NCI-H1417 treated with DMSO at 0.1 percent for 48 hours (cell line): Measurements from ENCODE around the gene NOD1.
A peak's percentile ranks its signal among the peaks of the same experiment; 100 is the strongest.
"Not testable (repeated sequence)": the region's sequence is repeated elsewhere in the genome, so short reads cannot be mapped to it uniquely, and the experiment has no call there.

Source experiments
- DNase-seq: peaks from one replicate; lab custom pipeline; 2025; lab: John Stamatoyannopoulos, UW

NOD1 gene

DNA sequence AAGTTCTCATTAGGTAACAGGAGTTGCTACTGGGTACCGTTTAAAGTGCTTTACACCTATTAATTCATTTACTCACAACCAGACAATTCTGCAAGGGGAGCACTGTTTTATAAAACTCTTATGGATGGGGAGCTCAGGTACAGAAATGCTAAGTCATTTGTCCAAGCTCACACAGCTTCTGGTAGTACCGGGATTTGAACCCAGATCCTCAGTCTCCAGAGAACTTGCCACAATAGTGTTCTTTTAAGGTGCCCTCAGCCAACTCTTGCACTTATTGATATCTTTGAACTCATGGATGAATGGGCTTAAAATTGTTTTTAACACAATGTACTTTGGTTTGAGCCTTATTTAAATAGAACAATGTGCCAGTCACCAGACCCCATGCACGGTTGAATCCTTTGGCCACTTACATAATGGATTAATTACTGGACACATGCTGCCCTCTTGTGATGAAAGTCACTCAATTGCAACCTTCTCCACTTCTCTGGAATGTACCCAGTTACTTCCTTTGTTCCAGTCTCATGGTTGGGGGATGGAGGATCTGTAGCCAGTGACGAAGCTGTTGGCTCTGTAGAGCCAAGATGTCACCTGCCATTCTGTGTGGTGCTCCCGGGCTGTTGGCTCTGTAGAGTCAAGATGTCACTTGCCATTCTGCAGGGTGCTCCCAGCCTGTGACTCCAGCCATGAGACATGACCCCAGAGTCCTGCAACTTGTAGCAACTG, 65.6 kb downstream of the NOD1 start:
- peak; percentile 17 for DNase-seq

DNA sequence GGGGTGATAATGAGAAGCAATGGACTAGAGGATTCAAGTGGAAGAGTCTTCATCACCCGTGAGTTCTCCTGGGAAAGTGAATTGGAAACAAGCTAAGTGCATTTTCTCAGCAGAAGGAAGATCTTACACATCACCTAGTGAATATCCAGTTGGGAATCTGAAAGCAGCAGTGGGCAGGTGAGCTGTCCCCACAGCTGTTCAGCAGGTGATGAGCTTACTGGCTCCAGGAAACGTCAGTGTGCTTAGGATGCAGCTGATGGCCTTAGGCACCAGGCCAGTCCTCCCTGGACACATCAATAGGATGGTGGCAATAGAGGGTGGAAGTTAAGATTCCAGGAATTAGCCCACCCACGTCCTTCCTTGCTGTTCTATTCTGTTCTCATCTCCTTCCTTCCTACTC, 66.7 kb downstream of the NOD1 start:
- DNase-seq: no peak

DNA sequence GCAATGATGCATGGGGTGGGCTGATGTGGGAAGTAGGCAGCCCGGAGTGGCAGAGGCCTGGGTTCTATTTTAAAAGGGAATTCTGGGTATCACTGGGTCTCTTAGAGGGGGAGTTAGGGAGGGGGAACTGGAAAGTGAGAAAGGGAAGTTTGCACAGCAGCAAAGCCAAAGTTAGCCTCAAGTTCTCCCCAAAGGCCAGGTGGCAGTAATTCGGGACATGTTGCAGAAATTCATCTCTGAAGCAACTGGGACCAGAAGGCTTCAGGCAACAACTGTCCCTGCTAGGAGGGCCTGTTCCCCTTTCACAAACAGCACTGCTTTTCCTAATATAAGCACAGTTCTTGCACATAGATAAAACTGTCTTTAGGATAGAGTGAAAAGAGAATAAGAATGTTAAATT, 67.4 kb downstream of the NOD1 start:
- no peak for DNase-seq

DNA sequence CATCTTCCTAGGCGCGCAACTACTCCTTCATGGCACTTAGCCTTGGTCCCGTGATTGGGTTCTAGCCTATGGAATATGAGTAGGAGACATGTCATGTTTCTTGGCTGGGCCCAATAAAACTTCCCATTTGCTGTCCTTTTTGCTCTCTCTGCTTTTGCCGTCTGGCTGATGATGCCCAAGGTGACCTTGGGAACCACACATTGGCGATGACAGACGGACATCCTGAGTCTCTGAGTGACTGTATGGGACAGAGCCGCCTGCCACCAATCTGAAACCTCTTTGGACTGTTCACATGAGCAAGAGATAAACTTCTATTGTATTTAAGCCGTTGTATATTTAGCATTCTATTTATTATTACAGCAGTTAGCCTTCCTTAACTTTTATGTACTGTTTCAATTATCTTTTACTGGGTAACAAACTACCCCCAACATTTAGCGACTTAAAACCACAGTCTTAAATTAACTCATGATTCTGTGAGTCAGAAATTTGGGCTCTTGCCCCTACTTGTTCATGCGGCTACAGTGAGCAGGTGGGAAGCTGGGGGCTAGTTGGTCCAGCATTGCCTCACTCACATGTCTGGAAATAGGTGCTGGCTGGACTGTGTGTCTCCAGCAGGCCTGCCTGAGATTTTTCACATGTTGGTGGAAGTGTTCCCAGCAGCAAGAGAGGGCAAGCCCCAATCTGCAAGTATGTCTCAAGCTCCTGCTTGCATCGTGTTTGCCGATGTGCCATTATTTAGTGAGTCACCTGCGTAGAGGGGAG, 71.7 kb downstream of the NOD1 start:
- no peak for DNase-seq

DNA sequence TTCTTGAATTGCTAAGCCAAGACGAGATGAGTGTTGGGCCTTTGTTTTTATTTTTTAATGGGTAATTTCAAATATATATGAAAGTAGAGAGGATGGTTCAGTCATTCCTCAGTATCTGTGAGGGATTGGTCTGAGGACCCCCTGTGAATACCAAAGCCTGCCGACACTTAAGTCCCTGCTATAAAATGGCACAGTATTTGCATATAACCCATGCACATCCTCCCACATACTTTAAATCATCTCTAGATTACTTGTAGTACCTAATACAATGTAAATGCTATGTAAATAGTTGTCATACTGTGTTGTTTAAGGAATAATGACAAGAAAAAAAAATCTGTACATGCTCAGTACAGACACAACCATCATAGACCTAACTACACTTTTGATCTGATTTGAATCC, 73.4 kb downstream of the NOD1 start:
- DNase-seq: no peak

DNA sequence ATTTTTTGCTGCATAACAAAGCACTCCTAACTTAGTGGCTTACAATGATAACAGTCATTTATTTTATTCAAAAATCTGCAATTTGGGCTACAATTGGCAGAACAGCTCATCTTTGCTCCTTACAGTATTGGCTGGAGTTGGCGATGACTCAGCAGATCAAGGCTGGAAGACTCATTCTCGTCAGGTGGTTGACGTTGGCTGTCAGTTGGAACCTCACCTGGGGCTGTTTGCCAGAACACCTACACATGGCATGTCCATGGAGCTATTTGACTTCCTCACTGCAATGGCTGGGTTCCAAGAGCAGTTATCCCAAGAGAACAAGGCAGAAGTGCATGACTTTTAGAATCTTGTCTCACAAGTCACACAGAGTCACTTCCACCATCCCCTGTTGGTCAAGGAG, 75.1 kb downstream of the NOD1 start:
- DNase-seq: no peak

DNA sequence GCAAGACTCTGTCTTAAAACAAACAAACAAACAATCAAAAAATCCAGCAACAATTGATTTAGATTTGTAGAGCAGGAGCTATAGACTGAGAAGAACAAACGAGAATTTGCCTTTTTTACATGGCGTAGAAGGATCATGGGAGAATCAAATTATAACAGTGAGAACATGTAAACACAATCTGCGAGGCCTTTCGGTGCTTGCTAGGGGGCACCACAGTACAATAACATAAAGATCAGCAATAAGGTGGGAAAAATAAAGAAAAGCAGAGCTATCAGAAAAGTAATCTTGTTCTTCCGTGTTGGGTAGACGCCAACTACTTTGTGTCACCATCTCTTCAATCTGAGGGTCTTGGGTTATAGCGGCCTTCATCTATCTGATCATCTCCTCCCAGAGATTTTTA, 82.2 kb downstream of the NOD1 start:
- DNase-seq: no peak

DNA sequence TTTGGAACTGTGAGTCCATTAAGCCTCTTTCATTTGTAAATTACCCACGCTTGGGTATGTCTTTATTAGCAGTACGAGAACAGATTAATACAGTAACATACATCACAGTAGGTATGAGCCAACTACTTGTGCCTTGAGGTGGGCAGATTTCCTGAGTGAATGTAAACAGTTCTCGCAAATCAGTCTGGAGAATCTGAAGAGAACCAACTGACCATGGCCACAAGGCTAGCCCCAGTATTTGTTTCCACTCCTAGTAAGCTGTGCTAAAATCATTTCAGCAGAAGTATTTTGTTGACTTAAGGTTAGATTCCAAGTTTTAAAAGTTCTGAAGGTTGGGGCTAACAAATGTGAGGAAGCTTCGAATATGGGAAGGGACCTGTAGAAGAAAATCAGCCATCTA, 82.9 kb downstream of the NOD1 start:
- no peak for DNase-seq

DNA sequence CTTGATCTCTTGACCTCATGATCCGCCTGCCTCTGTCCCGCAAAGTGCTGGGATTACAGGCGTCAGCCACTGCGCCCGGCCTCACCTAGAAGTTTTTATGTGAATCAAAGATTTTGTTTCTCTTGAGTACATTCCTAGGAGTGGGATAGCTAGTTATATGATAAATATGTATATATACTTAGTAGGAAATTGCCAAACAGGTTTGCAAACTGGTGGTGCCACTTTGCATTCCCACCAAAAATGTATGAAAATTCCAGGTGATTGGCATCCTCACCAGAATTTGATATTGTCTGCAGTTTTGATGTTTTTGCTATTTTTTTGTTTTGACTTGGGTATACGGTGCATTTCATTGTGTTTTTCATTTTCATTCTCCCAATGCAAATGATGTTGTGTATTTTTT, 86.8 kb downstream of the NOD1 start:
- DNase-seq: no peak

DNA sequence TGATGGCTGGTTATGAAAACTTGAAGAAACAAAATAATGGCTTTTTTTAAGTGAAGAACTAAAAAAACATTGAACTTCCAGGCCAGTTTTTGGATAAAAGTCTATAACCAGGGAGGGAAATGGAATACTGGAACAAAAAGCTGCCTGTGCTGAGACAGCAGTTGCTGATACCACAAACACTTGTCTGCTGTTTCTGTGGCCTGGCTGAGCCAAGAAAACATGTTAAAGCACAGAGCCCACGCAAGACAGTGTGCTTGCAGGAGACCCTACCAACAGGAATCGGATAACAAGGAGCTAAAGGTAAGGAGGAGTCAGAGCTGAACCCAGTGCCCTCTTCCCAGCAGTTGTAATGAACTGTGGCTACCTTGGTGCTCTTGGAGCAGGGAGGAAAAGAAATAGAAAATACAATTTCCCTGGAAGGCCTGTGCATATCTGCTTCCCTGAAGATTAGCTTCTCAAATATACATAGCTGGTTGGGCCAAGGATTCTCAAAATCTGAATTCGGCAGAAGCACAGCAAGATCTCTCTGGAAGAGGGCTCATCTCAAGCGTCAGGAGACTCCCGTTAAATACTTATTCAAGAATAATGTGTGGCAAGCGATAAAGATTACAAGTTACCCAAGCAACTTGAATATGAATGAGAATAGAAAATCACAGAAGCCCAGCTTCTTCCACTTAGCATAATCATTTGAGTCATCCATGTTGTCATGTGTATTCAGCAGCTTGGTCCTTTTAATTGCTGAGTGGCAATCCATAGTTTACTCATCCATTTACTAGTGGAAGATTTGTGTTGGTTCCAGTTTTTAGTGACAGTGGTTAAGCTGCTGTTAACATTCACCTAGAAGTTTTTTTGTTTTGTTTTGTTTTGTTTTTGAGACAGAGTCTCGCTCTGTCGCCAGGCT, 87.6 kb downstream of the NOD1 start:
- no peak for DNase-seq

DNA sequence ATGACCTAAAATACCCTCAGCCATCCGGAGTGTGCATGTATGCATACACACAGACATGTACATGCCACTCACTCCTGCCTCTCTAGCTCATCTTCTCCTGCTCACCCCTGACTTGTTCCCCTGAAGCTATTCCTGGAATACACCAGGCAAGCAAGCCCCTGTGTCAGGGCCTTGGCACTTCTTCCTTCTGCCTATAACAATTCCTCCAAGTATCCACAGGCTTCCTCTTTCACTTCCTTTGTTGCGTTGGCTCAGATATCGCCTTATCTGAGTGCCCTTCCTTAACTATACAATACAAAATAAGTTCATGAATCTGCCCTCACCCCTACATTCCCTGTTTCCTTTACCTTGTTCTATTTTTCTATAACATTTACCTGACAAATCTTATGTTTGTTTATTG, 88.8 kb downstream of the NOD1 start:
- DNase-seq: no peak

DNA sequence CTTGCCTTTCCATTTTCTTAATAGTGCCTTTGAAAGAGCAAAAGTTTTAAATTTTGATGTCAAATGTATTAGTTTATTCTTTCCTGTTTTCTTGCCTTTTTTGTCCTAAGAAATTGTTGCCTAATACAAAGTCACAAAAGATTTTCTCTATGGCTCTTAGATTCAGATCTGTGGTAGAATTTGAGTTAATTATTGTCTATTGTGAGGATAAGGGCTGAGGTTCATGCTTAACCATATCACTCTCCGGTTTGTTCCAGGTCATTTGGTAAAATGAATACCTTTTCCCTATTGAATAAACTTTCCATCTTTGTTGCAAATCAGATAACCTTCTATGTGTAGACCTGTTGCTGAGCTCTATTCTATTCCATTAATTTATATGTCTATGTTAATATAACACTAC, 96.0 kb downstream of the NOD1 start:
- DNase-seq: no peak

DNA sequence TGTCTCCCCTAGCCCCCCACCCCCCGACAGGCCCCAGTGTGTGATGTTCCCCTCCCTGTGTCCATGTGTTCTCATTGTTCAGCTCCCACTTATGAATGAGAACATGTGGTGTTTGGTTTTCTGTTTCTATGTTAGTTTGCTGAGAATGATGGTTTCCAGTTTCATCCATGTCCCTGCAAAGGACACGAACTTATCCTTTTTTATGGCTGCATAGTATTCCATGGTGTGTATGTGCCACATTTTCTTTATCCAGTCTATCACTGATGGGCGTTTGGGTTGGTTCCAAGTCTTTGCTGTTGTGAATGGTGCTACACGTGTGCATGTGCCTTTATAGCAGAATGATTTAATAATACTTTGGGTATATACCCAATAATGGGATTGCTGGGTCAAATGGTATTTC, 97.8 kb downstream of the NOD1 start:
- not testable (repeated sequence) for DNase-seq

DNA sequence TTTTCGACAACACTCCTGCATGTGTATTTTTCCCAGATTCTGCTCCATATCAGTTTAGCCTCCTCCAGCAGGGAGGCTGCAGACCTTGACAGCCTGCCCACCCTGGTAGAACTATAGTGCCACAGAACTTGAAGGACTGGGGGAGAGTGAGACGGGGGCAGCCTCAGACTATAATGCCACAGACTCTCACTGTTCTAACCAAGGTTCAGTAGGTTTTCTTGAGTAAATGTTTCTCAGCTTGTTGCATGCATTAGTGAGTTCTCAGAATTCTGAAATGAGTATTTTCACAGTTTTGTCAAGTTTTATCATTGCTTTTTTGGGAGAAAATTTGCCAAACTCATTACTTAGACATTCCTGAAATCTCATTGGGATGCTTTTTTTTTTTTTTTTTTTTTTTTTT, 98.3 kb downstream of the NOD1 start:
- no peak for DNase-seq

DNA sequence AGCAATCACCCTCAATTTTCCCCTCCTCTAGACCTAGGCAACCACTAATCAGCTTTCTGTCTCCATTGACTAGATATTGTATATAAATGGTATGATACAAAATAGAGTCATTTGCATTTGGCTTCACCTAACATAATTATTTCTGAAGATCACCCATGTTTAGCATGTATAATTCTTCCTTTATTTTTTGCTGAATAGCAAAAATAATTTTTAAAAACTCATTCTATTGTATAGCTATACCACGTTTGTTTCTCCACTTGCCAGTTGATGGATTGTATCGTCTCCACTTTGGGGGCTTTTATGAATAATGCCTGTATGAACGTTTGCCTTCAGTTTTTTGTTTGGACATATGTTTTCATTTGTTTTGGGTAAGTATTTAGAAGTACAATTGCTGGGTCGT, 98.8 kb downstream of the NOD1 start:
- DNase-seq: no peak

DNA sequence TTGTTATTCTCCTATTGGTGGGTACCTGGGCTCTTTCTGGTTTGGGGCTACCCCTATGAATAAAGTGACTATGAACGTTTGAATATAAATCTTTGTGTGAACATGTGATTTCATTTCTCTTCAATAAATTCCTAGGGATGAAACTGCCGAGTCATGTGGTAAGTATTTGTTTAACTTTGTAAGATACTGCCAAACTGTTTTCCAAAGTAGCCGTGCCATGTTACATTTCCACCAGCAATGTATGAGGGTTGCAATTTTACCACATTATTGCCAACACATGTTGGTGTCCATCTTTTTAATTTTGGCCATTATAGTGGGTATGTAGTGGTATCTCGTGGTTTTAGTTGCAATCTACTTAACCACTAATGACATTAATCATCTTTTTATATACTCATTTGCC, 99.5 kb downstream of the NOD1 start:
- no peak for DNase-seq

DNA sequence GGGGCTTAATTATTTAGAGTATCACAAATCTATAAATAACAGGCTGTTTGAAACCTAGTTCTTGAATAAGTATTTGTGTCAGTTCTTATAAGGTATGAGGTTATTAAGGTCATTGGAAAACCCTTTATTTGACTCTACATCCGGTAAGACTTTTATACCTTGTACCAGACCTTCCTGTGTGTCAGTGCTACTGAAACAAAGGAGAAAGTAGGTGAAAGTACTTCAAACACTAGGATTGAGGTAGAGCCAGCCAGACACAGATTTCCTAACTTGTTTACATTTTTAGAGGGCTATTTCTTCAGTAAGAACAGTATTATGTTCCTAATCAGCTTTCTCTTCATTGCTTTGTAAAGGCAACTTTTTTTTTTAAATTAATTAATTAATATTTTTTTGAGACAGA, 100.3 kb downstream of the NOD1 start:
- no peak for DNase-seq
